Activated CD4-positive, CD25-positive, alpha-beta regulatory T cell treated with anti-CD3 and anti-CD28 coated beads, Interleukin-2, amount 50 U/mL, for 72 hours (primary cell): ENCODE measurements around the gene MYH6.
"Not testable (repeated sequence)": the region's sequence is repeated elsewhere in the genome, so short reads cannot be mapped to it uniquely, and the experiment has no call there.

Experiments
- DNase-seq: peaks from one replicate; pipeline ENCODE4 v3.0.0; 2021

Gene MYH6

DNA sequence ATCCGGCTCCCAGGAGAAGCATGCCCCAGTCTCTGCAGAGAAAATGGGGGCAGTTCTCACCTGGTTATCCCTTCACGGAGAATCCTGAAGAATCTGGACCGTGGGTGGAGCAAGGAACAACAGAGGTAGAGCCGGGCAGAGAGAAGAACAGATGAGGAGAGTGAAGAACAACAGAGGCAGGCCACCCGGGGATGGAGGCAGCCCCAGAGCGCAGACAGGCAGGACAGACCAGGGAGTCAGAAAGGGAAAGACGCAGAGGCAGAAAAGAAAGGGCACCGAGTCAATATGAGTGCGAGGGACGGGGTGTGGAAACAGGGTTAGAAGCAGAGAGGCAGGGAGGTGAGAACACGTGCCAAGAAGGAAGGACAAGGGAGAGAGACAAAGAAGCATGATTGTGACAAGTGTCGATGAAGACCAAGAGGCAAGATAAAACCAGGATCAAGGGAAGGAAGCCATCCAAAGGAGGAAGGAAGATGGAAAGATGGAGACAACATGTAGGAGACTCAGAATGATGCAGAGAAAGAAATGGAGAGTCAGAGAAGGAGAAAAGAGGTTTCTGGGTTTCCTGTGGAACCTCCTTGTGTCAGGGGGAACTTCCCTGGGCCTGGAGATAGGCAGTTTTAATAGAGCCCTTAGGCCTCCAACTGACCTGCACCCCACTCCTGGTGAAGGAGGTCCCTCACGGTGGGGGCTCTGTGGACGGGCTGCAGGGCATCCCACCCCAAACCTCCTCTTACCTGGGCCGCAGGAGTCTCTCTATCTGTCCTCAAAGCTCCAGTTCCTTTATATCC lies at the start of gene MYH6:
Gene MYH6 (minus strand): TSS at position 758 of the 791 bp plus-strand sequence. CDS start 1,050 bp downstream, outside the sequence.
- DNase-seq, result no peak

DNA sequence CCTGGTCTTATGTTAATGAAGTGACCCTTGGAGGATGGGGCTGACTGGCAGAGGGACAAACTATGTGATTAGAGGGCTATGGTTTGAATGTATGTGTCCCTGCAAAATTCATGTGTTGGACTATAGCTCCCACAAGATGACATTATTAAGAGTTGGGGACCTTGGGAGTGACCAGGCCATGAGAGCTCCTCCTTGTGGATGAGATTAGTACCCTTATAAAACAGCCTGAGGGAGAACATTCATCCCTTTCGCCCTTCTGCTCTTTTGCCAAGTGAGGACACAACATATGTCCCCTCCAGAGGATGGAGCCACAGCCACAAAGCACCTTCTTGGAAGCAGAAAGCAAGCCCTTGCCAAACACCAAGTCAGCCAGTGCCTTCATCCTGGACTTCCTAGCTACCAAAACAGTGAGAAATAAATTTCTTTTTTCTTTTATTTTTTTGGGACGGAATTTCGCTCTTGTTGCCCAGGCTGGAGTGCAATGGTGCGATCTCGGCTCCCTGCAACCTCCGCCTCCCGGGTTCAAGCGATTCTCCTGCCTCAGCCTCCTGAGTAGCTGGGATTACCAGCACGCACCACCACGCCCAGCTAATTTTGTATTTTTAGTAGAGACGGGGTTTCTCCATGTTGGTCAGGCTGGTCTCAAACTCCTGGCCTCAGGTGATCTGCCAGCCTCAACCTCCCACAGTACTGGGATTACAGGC lies 49.0 kb upstream of the MYH6 start:
- DNase-seq, result not testable (repeated sequence)

DNA sequence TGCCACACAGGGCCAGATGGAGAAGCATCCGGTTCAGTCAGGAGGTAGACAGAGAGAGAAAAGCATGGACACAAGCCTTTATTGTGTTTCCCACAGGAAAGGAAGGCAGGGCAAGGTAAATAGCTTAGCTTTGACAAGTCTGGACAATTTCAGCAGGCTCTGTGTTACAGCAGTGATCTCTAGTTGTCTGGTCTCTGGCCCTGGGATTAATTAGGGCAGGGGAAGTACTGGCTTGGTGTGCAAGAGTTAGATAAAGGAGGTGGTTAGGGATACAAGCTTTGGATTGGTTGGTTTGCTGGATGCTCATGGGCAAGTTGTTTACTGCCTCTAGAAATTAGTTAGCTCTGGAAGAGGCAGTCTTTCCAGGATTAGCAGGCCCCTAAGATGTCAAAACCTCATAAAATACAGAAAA lies 46.4 kb upstream of the MYH6 start:
- no peak for DNase-seq

DNA sequence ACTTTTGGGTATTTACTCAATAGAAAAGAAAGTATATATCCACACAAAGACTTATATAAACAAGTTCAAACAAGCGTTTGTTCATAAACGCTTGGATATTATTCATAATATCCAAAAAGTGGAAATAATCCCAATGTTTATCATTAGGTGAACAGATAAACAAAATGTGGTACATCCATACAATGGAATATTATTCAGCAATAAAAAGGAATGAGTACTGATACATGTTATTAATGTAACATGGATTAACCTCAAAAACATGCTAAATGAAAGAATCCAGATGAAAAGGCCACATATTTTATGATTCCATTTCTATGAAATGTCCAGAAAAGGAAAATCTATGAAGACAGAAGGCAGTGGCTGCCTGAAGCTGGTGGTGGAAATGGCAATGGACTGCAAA lies 44.2 kb upstream of the MYH6 start:
- no peak for DNase-seq

DNA sequence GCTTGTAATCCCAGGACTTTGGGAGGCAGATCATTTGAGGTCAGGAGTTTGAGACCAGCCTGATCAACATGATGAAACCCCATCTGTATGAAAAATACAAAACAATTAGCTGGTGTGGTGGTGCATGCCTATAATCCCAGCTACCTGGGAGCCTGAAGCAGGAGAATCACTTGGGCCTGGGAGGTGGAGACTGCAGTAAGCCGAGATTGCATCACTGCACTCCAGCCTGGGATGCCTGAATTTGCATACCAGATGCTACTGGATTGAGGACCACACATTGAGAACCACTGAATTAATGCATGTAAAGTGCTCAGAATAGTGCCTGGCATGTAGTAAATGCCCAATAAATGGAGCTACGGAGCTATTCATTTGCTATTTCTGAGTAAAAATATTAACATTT lies 42.3 kb upstream of the MYH6 start:
- DNase-seq, result no peak

DNA sequence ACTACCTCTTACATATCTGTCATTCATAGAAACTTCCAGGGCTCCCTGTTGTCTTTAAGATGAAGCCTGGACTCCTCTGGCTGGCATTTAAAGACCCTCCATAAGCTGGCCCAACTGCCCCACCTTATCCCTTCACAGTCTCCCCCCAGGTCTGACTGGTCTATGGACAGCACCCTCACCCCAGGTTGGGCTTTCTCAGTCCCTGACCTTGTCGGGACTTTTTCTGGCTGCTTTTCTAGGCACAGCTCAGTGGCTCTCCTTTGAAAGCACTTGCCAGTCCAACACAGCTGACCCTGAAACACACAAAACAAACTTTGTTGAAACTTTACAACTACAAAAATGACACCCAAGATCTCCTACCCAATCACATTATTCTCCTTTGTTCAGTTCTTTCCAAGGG lies 41.2 kb upstream of the MYH6 start:
- no peak for DNase-seq

DNA sequence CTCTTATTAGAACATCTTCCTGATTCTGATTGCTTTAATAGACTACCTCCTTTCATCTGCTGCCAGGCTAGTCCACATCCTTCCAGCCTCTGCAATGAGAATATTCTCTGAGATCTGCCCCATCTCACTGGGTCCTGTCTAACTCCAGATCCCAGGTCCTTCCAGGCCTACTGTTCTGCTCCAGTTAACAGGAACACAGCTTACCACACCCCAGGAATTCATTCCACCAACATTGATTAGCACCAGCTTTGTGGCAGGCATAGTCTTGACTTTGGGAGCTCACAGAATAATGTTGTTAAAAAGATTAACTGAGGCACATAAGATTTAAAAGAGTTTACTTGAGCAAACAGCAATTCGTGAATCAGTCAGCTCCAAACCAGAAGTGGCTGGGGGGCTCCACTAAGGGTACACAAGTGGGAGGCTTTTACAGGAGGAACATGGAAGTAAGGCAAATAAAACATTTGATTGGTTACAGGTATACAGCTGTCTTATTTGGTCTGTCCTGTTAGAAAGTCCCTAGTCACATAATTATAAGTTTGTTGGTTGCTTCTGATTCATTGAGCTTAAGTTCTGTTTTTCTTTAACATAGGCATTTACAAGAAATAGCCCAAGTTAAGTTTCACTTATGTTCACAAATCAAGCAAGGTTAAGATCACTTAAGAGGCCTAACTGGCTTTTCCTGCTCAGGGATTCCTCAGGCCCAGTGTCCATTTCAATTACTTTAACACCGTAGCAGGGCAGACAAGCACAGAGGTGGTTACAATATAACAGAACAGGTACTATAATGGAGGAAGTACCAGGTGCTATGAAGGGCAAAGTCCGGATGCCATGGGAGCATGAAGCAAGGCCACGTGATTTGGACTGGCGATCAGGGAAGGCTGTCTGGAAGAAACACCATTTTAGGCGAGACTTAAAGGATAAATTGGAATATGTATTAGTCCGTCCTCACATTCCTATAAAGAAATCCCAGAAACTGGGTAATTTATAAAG lies 39.6 kb upstream of the MYH6 start:
- no peak for DNase-seq

DNA sequence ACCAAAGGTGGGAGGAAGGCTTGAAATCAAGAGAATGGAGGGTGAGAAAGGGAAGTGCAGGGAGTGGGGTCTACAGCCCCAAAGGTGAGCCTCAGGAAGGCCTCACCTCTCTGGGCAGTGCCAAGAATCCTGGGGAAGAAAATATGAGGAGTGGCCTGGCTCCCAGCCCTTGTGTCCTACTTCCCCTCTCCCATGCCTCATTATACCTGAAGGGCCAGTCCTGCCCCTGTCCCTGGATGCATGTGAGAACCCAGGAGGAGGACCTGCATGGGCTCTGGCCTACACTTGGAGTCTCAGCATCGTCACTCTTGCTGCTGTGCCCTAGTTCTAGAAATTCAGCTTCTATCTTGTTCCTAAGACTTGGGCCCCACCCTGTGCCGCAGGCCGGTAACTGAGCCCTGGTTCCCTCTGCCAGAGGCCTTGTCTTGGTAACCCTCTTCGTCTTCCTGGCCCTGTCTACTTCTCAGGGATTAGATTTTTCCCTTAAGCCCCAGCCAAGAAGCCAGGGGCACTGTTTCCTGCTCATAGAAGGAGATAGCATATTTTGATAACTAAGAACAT lies 38.3 kb upstream of the MYH6 start:
- no peak for DNase-seq

DNA sequence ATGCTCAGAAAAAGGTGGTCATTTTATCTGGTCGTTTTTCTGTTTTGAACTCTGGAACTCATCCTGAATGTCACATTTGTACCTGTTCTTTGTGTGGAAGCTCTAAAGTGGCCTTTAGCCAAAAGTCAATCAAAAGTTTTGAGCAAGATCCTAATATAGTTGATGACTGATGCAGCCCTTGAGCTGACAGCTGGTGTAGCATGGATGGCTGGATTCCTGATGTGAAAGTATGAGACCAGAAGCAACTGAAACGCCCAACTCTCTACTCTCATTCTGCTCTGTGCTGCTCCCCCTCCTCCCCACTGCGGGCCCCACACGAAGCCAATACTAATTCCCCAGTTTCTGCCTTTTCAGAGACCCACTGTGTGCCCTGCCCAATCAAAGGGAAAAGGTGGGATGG lies 37.7 kb upstream of the MYH6 start:
- DNase-seq, result no peak

DNA sequence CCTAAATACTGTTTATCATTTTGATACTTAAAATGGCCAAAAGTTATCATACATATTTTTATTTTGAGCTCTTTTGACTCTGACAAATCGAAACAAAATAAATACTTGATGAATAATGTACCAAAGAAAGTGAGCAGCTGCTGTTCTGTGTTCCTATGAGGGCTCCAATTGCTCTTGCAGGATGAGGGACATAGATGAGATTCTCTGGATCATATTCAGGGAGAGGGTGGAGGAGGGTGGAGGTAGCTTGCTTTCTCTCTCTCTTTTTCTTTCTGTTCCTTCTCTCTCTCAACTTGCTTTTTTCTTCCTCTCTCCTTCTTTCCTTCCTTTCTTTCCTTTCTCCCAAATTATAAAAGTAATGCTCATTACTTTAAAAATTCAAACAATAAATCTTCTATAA lies 36.2 kb upstream of the MYH6 start:
- DNase-seq, result no peak

DNA sequence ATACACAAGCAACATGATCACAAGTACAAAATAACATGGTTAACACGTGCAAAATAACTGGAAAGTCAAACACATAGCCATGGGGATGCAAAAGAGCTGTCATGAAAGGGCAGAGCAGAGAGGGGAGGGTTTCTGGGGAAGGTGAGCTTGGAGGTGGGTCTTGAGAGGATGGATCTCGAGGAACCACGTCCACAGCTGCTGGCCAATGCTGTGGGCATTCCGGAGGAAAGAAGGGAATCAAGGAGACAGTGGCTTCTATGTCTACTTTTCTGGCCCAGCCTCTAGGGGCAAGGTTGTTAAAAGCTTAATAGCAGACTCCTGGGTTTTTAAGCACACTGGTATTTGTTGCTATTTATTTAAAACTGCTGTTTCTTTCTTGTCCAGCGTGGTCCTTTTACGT lies 35.8 kb upstream of the MYH6 start:
- DNase-seq, result no peak

DNA sequence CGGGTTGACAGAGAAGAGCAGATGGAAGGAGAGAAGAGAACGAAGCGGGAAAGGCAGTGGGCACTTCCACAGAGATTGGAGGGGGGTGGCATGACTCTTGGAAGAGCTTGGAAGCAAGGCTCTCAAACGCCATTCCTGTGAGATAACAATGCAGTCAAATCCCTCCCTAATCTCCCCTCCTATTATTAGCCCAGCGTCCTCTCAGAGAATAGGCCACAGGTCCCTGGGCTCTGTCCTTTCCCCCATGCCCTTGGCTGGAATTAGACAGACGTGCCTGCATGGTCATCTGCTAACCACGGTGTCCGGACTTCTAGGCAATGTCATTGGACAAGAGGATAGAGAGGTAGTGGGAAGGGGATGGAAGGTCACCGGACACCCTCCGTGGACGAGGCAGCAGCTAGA lies 35.3 kb upstream of the MYH6 start:
- DNase-seq, result no peak

DNA sequence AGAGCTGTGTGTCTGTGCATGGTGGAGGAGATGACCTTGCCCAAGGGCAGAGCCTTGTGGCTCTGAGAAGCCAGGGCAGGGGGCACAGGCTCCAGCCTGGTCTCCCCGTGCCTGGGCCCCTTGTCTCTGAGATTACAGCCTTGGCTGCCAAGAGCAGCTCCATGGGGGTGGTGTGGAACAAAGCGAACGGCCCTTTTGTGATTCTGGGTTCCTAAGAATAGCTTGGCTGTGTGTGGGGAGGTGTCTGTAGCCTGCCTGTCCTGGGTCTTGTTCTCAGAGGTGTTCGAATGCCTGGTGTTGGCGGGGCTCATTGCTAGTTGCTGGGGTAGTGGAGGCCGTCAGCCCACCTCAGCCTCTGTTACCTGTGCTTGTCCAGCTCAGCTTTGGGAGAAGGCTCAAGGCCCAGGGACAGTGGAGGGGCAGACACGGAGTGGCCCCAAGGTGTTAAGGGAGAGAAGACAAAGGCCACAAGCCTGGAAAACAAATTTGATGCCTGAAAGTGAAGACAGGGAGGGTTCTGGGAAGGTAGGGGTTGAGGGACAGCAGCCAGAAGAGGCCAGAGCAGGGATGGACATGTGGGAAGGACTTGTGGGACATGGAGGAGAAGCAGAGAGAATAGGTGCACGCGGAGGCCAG lies 34.8 kb upstream of the MYH6 start:
- no peak for DNase-seq

DNA sequence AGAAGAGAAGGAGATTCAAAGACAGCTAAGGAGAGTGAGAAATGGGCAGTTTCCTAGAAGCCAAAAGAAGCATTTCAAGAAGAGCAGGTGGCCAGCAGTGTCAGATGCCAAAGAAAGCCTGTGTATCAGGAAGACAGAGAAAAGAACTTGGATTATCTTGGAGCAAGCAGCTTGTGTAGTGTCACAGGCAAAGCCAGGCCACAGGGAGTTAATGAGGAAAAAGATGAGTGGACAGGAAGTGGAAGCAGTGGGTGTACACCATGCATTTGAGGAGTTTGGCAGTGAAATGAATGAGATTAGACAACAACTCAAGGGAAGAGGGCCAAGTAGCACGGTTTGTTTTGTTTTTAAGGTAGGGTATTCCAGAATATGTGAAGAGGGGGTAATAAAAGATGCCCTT lies 33.0 kb upstream of the MYH6 start:
- no peak for DNase-seq

DNA sequence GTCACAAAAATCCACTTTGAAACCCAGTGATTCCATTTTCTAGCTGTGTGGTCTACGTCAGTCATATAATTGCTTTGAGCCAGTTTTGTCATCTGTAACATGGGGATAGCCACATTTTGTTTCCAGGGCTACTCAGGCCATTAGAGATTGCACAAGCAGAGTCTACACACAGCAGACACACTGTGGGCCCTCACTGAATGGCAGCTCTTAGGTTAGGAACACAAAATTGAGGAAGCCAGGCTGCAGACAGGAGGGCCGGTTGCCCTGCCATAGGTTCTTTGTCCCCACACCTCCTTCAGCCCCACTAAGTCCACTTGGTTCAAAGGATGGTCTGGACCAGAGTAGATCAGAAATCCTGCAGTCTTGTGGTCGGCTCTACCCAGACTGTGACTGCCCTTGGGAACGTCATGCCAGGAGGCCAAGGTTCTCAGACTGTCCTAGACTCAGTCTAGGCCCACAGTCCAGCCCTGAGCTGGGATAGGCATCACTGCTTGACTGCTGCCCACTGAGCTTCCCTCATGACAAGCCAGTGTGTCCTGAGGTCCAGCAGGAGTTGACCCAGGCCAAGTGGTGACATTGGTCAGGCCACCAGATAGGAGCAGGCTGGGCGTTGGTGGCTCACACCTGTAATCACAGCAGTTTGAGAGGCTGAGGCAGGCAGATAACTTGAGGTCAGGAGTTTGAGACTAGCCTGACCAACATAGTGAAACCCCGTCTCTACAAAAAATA lies 31.2 kb upstream of the MYH6 start:
- DNase-seq, result no peak

DNA sequence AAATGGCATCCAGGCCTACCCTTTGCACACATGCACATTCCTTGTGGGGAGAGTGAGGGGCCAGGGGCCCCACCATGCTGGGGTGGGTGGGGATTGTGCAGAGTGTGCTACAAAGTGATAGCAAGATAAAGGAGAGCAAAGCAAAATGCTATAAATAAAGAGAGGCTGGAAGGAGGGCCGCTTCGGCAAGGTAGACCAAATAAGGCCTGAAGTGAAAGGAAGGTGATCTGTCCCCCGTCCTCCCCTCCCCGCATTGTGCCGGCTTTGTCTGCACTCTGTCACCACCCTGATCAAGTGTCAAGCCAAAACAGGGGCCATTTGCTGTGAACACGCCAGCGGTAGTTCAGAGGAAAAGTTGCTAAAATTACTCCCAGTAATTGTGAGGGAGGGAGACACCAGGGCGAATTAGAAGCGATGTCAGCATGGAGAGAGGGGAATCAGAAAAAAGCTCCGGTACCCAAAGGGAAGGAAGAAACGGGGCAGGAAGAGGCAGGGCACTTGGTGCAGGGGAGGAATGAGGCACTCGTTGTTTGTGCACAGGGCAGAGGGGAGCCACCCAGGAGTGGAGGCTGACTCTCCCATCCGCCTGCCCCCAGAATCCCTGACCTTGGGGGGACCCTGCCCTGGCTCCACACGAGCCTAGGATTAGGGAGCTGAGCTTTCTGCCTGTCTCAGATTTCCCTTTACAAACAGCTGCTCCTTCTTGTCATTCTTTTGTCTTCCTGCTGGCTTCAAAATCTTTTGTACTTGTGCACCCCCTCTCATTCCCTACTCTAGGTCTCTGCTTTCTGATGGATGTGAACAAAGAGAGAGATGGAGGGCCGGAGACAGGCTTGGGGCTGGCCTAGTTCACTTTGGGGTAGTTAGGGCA lies 30.3 kb upstream of the MYH6 start:
- no peak for DNase-seq

DNA sequence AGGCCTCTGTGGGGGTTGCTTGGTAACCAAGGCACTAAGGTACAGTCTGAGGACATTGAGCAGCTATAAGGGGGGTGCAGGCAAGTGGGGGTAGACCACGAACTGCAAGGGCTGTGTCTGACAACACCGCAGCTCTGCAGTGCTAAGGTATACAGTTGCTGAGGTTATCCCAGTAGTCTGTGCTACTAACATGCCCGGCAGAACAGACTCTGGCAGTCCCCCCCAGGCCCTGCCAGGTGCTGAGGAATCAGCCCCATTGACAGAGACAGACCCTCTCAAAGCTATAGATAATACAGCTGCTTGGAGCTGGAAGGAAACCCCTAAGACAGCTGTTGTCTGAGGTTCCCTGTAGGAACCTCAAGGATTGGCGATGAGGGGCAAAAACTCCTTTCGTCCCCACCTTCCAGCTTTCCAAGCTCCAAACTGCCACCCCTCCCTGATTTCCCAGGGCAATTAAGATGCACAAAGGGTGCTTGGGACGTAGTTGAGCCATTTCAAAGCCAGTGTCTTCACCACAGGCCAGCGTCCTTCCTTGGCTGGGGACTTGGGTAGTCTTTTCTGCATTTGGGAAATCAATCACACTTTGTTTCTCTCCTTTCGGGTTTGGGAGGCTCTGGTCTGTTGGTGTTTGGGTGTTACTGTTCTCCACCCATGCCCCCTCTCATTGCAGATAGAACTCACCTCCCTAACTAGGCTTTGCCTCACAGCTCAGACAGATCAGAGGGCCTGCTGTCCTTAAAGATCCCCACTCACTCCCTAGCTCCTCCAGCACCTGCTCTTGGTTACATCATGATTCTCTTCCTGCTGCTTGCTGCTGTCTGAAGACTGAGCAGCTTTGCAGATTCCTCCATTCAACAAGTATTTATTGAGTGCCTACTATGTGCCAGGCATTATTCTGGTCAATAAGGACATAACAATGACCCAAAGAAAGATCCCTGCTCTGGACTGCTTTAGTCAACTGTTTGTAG lies 29.3 kb upstream of the MYH6 start:
- no peak for DNase-seq

DNA sequence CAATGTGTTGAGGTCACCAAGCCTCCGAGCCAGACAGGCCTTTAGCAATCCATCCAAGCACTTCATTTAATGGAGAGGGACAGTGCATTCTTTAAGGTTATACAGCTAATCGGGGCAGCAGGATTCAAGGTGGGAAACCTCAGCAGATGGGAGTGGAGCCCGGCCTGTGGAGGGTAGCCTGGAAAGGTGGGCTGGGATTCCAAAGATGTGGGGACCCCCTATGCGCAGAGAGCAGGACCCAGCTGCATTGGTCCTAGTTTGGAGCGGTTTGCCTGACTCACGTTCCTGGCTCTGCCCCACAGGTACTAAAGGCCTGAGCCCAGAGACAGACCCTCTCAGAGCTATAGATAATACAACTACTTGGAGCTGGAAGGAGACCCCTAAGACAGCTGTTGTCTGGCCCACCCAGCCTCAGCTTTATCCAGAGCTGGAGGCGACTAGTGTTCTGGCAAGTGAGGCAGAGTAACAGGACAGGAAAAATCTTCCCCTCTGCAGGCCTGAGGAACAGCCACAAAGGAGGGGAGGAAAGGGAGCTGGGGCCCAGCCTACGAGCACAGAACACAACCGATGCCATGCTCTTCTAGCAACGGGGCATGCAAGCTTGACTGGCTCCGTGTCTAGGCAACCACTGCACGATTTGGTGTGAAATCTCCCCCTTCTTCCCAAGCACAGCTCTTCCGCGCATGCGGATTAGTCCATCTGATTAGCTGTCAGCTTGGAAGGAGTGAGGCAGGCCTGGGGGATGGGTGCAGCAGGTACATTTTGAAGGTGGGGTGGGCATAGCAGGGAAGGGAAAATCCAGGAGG lies 28.5 kb upstream of the MYH6 start:
- no peak for DNase-seq
